Adipose tissue (tissue), 3 donors: Measurements from ENCODE around the gene YES1. TPM values are rescaled to one million over a fixed set of nuclear protein-coding genes. Genes with fewer than 3 reads are reported as not detected.
A peak's percentile ranks its signal among the peaks of the same experiment; 100 is the strongest.
"Not testable (repeated sequence)": the region's sequence is repeated elsewhere in the genome, so short reads cannot be mapped to it uniquely, and the experiment has no call there.

Experiments
- H3K27ac ChIP-seq: one replicate; pipeline ENCODE4 v1.5.1; 2013; ENCODE audit warnings: low read depth, low read length
- WGBS, 3 donors: extraction: QIAGEN DNeasy Blood & Tissue Kit; methylation state at CpG; one replicate each; pipeline ENCODE4 v1.1.7; 2013; 5-methylcytosine and 5-hydroxymethylcytosine counted together
- polyA plus RNA-seq, 3 donors: library from polyadenylated mRNA; stranded (reverse); fragments of 200-250 nt; gene quantifications; one replicate each; pipeline ENCODE4 v1.2.3, GENCODE V29; 2013
- donor health status: healthy with polysubstance abuse.
- donor health status: Bipolar disorder and iron deficiency.
- donor health status: healthy.

Gene YES1
- polyA plus RNA-seq, 3 donors = 22.8 to 38.4 (median 31.1) TPM

DNA sequence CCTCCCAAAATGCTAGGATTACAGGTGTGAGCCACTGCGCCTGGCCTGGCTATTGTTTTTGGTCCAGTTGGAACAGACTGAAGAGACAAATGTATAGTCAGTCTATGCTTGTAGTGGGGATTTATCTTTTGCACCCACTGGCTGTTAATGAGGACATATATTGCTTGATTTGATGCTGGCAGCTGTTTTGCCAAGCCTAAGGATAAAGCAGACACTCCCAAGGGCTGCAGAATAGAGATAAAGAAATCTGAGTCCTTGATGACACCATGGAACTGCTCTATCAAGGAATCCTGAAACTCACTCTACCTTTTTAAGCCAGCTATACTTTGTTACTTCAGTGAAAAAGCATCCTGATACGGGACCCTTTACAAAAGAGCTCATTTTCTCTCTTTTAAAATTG lies 56.5 kb downstream of the YES1 start:
- 64 to 67% (median 65%) methylated on average over 2 of the region's 2 CpGs for WGBS, 3 donors
- no peak overlapping the region for H3K27ac ChIP-seq

DNA sequence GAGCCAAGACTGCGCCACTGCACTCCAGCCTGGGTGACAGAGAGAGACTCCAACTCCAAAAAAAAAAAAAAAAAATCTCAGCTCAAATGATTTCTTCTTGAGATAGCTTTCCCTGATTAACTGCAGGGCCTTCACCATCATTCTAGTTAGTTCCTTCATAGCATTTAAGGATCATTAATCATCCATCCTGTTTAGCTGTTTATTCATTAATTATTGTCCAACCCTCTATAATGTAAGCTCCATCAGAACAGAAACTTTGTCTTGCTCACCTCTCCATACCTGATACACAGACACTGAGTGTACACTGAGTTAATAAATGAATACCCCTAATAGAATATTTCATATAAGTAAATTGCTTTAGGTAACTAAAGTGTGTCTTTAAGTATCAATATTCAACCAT lies 57.4 kb downstream of the YES1 start:
- H3K27ac ChIP-seq = no peak overlapping the region
- 89 to 100% (median 97%) methylated on average over 1 of the region's 1 CpG for WGBS, 3 donors

DNA sequence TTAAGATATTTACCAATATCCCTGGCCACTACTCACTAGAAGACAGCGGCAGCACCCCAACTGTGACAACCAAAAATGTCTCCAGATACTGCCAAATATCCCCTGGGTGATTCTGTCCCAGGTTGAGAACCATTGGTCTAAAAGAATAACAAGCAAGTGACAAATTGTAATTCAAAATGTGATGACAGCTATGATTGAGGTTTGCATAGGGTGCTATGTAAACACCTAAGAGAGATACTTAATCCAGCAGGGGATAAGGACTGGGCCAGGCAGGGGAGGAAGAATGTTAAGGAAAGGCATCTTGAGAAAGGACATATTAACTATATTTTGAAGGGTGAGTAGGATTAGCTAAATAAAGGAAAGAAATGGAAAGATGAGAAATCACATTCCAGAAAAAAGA lies 61.6 kb downstream of the YES1 start:
- WGBS, 3 donors = 91 to 100% (median 95%) methylated on average over 1 of the region's 1 CpG
- no peak overlapping the region for H3K27ac ChIP-seq

DNA sequence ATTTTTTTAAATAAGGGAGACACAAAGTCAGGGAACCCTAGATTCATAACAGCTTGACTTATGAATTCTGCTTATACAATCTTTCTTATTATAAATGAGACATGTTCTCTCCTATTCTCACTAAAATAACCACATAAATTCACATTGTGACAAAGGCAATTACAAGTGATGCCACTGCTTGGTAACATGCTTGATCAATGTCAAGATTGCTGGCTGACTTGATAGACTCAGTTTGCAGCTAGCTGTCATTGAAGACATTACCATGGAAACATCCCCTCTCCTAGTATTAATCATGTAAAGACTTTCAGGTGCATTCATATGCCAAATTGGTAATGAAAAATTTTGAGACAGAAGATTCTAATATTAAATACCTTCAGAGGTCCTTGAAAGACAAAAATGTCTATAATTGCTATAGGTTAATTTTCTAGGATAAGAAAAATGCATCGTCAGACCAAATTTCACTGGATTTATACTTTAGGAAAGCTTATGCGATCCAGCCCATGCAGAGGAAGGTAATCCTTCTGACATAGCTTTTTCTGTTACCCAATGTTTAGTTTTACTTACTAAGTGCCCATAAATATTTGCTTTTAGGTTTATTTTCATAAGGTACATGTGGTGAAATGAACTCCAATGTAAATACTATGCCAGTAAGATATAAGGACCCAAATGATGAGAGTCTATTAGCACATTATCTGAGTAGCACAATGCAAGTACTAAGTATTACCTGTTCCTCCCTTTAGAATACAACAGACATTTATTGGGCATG lies 67.0 kb downstream of the YES1 start:
- WGBS, 3 donors = 74 to 96% (median 93%) methylated on average over 2 of the region's 2 CpGs
- H3K27ac ChIP-seq = no peak overlapping the region

DNA sequence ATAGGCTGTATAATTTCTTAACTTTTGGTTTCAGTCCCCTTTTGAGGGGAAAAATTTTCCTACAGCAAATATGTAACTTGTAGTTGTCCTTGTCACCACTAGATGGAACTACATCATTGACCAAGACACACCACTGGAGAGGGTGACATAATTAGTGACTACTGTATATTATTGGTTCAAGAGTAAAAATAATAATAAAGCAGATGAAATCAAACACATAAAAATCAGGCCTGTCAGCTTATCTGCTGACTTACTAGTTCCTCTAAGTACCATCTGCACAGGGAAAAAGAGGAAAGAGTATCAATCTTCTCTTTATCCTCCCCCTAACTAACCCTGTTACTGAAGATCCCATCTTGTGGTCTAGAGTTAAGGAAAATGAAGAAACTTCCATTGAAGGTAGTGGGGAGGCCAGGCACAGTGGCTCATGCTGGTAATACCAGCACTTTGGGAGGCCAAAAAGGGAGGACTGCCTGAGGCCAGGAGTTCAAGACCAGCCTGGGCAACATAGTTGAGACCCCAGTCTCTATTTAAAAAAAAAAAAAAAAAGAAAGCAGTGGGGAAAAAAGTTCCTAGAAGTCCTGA lies 70.0 kb downstream of the YES1 start:
- H3K27ac ChIP-seq = no peak overlapping the region

DNA sequence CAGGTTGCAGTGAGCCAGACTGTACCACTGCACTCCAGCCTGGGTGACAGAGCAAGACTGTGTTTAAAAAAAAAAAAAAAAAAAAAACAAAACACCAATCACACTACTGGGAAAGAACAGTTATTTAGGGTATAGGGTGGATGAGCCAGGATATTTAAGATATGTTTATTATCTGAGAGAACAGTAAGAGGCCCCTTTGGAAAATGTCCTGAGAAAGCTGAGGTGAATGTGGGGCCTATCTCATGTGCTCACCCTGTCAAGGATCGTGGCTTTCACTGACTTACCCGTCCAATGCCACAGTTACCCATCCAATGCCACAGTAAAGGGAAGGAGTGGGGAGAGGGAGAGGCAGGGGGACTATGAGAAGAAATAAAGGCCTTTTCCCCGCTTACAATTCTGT lies 79.7 kb downstream of the YES1 start:
- 92 to 95% (median 93%) methylated on average over 3 of the region's 3 CpGs for WGBS, 3 donors
- no peak overlapping the region for H3K27ac ChIP-seq

DNA sequence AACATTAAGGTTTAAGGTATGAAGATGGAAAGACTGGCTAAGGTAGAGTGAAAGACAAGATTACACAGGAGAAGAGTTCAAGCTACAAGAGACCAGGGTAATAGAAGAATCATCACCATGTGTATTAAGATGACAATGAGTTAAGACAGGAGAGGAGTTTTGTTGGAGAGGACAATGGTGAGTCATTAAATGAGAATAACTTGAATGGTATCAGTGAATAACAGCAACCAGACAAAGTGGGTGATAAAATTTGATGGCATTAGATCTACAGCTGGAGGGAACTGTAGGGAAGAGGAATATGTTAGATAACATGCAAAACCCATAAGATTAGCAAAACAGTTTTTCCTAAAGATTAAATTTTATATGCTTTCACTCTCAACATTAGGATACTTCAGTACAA lies 80.9 kb downstream of the YES1 start:
- H3K27ac ChIP-seq = no peak overlapping the region

DNA sequence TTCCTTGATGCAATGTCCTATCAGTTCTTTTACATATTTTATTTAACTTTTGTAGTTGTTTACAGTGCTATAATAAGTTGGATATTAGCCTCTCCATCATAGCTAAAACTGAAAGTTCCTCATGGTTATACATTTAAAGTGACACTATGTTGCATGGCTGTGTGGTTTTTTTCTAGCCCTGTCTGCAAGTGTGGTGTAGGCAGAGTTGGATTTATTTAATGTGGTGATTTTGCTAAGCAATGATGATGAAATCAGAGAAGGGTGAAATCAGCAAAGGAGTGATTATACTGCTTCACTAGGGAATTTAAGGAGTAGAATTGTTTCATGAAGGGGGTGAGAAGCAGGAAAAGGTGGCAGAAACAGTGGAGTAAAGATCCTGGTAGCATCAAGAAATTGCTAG lies 81.3 kb downstream of the YES1 start:
- H3K27ac ChIP-seq = no peak overlapping the region

DNA sequence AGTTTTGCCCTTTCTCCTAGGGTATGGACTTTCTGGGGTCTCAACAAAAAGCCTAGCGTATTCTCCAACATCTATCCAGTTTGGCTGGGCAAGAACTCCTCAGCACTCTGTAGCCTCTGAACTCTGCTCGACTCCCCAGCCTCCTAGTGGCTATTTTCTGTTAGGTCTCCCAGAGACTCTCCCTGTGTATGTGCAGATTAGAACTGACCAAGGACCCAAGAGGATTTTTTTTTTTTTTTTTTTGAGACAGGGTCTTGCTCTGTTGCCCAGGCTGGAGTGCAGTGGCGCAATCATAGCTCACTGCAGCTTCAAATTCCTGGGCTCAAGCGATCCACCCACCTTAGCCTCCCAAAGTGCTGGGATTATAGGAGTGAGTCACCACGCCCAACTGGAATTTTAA lies 81.9 kb downstream of the YES1 start:
- H3K27ac ChIP-seq = not testable (repeated sequence)
- 93 to 97% (median 96%) methylated on average over 5 of the region's 5 CpGs for WGBS, 3 donors

DNA sequence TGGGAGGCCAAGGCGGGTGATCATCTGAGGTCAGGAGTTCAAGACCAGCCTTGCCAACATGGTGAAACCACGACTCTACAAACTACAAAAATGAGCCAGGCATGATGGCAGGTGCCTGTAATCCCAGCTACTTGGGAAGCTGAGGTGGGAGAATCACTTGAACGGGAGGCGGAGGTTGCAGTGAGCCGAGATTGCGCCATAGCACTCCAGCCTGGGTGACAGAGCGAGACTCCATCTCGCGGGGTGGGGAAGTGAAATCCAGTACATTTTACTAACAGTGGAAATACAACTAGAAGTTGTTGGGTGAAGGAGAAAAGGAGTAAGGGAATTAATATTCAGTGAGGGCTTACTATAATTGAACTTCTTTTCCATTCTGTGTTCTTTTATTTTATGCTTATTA lies 86.4 kb downstream of the YES1 start:
- WGBS, 3 donors = 82 to 96% (median 83%) methylated on average over 9 of the region's 9 CpGs
- H3K27ac ChIP-seq = no peak overlapping the region

DNA sequence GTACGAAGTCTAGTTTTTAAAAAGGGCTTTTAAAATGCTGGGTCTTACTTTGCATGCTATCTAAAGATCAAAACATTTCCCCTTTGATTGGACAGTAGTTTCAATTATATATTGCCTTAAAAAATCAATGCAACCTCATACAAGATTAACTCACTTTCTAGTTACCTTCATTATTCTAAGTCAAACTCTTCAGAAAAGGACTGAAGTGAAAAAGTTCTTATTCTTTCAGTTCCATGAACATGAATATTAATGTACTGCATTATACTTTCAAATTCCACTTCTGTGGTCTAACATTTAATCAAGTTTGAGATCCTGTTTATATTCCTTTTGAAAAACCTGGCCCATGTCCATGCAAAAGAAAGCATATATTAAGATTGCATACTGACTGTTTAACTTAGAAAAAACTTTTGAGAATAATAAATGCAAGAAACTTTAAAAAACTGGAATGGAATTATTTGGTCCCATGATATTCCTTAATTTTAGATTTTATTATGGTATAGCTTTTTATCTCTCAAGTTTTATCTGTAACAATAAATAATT lies 88.4 kb downstream of the YES1 start:
- 97 to 100% (median 98%) methylated on average over 1 of the region's 1 CpG for WGBS, 3 donors
- H3K27ac ChIP-seq = no peak overlapping the region

DNA sequence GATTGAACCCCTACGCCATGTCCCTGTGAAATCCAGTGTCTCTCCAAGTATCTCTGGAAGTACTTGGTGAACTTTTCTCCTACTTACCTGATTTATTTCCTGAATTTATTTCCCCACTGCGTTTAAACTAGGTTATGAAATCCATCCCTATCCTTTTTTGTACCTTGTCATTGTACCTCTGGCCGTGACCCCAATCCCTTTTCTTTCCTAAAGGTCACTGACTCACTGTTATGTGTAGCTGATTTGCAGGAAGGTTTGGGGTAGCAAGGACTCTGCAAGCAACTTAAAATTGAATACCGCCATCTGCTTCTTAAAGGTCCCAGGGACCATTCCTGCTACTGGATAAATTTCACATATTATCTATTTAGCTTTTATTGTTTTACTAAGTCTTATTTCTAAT lies 95.0 kb downstream of the YES1 start:
- H3K27ac ChIP-seq = no peak overlapping the region
- WGBS, 3 donors = 85 to 91% (median 89%) methylated on average over 4 of the region's 4 CpGs

DNA sequence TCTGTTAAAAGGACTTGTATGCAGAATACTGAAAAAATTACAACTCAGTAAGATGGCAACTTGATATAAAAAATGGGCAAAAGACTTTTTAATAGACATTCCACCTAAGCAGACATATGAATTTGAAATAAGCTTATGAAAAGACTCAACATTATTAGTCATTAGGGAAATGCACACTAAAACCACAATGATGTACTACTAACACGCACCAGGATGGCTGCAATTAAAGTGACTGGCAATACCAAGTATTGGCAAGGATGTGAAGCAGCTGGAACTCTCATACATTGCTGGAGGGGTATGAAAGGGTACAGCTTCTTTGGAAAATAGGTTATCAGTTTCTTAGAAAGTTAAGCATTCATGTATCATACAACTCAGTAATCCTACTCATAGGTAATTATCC lies 96.4 kb downstream of the YES1 start:
- no peak overlapping the region for H3K27ac ChIP-seq
- WGBS, 3 donors = 58 to 77% (median 64%) methylated on average over 1 of the region's 1 CpG

DNA sequence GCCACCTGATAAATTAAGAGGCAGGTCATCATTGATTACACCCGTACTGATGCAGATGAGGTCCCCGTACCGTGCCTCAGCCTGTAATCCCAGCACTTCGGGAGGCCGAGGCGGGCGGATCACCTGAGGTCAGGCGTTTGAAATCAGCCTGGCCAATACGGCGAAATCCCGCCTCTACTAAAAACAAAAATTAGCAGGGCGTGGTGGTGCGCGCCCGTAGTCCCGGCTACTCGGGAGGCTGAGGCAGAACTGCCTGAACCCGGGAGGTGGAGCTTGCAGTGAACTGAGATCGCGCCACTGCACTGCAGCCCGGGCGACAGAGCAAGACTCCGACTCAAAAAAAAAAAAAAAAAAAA lies 98.9 kb downstream of the YES1 start:
- no peak overlapping the region for H3K27ac ChIP-seq
- WGBS, 3 donors = 70 to 87% (median 76%) methylated on average over 19 to 23 of the region's 23 CpGs

DNA sequence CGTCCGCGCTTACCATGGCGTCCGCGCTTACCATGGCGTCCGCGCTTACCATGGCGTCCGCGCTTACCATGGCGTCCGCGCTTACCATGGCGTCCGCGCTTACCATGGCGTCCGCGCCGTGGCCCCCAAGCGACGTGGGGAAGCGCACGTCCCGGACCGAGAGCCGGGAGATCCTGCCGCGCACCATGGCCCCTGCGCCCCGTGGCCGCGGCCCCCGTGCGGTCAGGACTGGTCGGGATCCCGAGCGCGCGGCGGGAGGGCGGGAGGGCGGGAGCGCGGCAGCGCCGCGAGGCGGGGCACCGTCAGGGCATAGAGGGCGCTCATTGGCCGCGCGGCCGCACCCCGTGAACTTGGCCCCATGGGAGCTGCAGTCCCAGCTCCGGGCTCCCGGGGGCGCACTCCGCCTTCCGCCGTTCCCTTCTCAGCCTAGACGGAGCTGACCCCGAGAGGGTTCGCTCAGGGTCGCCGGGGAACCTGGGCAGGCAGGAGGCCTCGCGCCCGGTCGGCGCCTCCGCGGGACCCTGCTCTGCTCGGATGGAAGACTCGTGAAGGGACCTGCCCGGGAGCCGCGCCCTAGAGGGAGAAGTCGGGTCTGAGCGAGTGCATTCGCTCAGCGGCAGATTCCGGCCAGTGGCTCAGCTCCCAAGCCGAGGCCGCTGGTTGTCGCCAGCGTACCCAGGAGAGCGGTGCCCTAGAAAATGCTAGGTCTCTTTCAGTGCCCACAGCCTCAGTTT lies 99.5 kb downstream of the YES1 start, which contains the start of gene ENOSF1:
ENOSF1 (minus strand) TSS at position 230 of the 734 bp plus-strand sequence; CDS start at position 187, 43 bp downstream.
- 6 to 10% (median 8%) methylated on average over 37 to 88 of the region's 91 CpGs for WGBS, 3 donors
- peak within 1 kb of the TSS; percentile 38 for H3K27ac ChIP-seq

DNA sequence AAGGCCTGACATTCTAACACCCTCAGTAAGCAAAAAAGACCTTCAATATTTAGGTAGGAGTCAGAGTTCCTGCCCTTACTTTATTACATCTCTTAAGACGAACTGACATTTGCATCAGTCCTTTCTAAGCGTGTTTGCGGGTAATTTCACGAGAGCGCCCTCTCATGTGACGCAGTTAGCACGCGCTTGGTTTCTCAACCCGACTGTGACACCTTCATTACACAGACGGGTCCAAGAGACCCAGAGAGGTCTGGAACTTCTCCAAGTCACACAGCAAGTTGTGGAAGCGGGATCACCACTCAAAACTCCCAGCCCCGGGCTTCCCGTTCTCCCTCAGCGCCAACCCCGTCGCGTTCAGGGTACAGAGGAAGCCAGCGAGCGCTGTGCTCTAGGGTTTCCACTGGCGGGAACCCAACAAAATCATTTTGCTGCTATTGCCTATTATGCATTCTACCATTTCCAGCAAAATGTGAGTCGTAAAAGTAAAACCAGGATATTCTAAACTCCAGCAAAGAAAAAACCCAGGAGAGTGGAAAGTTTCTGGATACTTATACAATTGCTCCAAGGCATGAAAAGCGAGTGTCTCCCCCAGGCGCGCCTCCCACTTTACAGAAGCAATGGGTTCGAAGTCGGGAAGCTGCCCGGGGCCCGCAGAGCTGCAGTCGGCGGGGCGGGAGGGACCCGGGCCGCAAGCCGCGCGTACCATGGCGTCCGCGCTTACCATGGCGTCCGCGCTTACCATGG lies 100.2 kb downstream of the YES1 start:
- WGBS, 3 donors = 0 to 1% (median 0%) methylated on average over 39 to 42 of the region's 42 CpGs
- peak overlapping the region; percentile 38 for H3K27ac ChIP-seq

DNA sequence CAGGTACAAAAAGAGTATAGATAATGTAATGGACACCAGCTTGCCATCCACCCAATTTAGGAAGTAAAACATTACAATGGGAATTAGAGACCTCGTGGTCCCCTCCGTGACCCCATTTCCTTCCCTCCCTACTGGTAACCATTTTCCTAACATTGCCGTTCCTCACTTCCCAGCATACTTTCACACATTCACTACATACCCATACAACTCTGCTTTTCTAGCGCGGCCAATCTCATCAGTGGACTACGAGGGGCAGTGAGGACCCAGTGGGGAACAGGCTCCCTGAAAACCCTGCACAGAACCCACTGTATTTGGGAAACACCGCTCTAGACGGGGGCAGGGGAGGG lies 100.8 kb downstream of the YES1 start:
- H3K27ac ChIP-seq = no peak overlapping the region
- 7 to 15% (median 9%) methylated on average over 8 of the region's 8 CpGs for whole genome bisulfite sequencing, 3 donors

DNA sequence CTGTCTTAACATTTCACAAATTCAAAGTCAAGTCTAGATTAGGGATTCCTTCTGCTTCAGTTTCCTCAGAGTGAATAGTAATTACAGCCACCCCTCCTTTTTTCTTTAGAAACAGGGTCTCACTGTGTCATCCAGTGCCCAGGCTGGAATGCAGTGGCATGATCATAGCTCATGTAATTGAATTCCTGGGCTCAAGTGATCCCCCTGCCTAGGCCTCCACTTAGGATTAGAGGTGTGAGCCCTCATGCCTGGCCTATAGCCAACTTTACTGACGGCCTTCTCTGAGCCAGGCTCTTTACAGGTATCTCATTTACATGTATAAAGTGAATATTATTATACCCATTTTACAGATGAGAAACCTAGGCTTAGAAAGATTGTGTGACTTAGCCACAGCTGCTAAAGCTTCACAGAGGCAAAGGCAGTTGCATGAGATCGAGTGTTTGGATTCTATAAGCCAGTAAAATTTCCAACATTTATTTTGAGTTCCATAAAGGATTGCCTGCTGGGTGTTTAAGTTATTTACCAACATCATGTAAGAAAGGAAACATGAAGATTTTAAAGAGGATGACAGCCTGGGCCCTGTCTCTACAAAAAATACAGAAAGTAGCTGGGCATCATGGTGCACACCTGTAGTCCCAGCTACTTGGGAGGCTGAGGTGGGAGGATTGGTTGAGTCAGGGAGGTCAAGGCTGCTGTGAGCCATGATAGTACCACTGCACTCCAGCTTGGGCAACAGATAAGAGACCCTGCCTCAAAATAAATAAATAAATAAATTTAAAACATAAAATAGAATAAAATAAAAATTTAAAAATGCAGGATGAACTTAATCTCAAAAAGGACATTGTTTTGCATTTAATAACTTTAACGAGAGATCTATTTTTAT lies 101.4 kb downstream of the YES1 start:
- 68 to 80% (median 75%) methylated on average over 3 of the region's 3 CpGs for WGBS, 3 donors
- H3K27ac ChIP-seq = no peak overlapping the region
